ENCODE measurements around the gene ITIH1.
"Not testable (repeated sequence)": the region's sequence is repeated elsewhere in the genome, so short reads cannot be mapped to it uniquely, and the experiment has no call there.

The ITIH1 gene, protein sequence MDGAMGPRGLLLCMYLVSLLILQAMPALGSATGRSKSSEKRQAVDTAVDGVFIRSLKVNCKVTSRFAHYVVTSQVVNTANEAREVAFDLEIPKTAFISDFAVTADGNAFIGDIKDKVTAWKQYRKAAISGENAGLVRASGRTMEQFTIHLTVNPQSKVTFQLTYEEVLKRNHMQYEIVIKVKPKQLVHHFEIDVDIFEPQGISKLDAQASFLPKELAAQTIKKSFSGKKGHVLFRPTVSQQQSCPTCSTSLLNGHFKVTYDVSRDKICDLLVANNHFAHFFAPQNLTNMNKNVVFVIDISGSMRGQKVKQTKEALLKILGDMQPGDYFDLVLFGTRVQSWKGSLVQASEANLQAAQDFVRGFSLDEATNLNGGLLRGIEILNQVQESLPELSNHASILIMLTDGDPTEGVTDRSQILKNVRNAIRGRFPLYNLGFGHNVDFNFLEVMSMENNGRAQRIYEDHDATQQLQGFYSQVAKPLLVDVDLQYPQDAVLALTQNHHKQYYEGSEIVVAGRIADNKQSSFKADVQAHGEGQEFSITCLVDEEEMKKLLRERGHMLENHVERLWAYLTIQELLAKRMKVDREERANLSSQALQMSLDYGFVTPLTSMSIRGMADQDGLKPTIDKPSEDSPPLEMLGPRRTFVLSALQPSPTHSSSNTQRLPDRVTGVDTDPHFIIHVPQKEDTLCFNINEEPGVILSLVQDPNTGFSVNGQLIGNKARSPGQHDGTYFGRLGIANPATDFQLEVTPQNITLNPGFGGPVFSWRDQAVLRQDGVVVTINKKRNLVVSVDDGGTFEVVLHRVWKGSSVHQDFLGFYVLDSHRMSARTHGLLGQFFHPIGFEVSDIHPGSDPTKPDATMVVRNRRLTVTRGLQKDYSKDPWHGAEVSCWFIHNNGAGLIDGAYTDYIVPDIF

DNA sequence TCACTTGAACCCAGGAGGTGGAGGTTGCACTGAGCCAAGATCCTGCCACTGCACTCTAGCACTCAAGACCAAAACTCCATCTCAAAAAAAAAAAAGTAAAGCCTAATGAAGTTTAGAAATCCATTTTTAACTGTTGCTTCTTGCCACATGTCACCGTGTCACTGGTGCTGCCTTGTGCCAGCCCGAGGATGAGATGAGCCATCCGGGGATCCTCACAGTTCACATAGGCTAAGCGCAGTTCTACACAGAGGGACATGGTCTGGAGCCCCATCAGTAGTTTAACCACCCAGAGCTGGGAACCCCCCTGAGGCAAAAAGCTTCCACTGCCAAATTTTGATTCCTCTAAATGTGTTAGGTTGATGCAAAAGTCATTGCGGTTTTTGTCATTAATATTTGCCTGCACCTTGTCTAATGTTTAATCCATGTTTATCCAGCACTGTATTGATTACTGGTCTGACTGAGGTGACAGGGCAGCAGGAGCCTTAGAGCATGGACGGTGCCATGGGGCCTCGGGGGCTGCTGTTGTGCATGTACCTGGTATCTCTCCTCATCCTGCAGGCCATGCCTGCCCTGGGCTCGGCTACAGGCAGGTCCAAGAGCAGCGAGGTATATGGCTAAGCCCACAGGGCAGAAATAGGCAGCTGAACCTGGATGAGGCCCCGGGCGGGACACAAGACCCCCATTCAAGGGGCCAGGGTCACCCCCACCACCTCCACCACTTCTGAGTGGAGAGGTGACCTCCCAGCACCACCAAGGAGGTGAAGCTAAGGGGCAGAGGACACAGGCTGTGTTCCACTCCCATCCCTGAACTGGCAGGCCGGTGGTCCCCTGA lies at the start of gene ITIH1:
ITIH1 (plus strand) TSS at position 473 of the 832 bp plus-strand sequence; CDS start at position 490, 17 bp downstream.
- no peak for DNase-seq (ENCODE audit: low read depth)

DNA sequence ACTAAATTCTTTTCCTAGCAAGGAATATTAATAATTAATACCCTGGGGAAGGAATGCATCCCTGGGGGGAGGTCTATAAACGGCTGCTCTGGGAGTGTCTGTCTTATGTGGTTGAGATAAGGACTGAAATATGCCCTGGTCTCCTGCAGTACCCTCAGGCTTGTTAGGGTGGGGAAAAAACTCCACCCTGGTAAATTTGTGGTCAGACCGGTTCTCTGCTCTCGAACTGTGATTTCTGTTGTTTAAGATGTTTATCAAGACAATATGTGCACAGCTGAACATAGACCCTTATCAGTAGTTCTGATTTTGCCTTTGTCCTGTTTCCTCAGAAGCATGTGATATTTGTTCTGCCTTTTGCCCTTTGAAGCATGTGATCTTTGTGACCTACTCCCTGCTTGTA lies 48.6 kb upstream of the ITIH1 start:
- DNase-seq (ENCODE audit: low read depth), result not testable (repeated sequence)

DNA sequence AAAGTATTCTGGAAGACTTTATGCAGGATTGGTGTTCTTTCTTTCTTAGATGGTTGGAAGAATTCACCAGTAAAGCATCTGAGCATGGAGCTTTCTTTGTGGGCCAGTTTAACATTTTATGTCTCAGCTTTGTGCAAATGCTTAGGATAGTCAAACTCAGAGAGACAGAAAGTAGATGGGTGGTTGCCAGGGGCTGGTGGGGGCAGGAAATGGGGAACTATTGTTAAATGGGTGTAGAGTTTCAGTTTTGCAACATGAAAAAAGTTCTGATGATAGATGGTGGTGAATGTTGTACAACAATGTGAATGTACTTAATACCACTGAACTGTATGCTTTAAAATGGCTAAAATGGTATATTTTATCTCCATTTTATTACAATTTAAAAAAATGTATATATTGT lies 46.7 kb upstream of the ITIH1 start:
- DNase-seq (ENCODE audit: low read depth), result no peak

DNA sequence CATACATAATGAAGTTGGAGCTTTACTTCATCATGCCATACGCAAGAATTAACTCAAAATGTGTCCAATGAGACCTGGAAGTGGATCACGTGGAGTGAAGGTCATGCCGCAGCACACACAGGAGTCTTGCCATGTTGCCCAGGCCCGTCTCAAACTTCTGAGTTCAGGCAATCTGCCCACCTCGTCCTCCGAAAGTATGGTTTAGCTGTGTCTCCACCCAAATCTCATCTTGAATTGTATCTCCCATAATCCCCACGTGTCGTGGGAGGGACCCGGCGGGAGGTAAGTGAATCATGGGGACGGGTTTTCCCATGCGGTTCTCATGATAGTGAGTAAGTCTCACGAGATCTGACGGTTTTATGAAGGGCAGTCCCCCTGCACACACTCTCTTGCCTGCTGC lies 45.8 kb upstream of the ITIH1 start:
- no peak for DNase-seq (ENCODE audit: low read depth)

DNA sequence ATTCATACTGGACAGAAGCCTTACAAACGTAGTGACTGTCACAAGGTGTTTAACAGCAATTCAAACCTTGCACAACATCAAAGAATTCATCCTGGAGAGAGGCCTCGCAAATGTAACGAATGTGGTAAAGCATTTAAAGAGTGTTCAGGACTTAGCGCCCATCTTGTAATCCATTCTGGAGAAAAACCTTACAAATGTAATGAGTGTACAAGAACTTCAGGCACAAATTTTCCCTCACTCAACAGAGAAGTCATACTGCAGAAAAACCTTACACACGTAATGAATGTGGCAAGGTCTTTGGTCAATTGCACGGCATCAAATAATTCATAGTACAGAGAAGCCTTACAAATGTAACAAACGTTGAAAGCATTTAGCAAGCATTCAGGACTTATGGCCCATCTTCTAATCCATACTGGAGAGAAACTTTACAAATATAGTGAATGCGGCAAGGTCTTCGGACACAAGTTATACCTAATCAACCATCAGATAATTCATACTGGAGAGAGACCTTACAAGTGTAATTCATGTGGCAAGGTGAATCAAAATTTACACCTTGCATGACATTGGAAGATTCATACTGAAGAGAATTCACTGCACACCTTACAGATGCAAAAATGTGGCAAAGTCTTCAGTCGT lies 44.0 kb upstream of the ITIH1 start:
- DNase-seq (ENCODE audit: low read depth), result no peak

DNA sequence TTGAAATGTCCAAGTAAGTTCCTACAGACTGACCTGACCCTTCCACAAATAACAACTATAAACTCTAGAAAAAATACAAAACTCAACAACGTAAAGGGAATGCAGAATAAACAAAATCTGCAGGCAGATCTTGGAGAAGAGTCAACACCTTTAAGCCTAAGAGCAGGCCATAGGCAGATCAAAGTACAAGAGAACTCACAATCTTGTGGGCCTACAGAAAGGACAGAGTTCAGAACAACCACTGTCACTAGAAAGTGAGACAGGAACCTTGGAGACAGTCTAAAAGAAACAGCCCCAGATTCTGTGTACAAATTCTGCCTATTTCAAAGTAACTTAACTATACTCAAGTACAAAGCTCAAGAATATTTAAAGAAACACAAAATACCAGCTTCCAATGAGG lies 37.7 kb upstream of the ITIH1 start:
- DNase-seq (ENCODE audit: low read depth), result no peak

DNA sequence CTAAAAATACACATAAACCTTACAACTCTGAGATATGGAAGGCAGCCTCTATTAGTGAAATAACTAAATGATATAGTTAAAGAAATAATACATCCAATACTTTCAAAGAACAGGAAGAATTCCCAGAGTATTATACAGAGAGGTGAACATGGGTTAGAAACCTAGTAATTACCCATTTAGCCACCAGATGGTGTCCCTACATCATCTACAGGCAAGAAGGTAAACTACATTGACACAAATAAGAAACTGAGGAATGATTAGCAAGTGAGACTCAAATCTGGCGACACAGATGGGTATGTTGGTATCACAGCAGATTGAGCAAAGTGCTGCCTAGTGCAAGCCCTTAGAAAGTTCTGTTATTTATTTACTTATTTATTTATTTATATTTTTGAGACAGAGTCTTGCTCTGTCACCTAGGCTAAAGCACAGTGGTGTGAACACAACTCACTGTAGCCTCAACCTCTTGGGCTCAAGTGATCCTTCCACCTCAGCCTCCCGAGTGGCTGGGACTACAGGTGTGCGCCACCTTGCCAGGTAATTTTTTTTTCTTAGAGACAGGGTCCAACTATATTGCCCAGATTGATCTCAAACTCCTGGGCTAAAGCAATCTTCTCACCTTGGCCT lies 34.9 kb upstream of the ITIH1 start:
- DNase-seq (ENCODE audit: low read depth), result no peak

DNA sequence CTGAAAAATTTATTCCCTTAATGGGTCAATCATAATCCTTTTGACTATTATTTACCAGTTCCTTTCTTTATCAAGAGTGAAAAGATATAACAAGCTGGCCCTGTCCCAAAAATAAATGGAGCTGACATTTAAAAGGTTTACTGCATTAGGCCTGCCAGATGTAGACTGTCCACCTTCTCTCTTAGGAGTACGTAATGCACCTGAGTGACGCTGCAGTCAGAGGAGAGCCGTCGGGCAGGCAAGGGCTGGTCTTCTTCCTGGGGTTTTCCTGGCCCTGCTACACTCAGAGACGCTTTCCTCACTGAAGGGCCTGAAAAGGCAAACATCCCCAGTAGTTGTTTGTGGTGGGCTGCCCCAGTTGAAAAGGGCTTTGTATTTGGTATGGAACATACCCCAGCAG lies 34.2 kb upstream of the ITIH1 start:
- no peak for DNase-seq (ENCODE audit: low read depth)

DNA sequence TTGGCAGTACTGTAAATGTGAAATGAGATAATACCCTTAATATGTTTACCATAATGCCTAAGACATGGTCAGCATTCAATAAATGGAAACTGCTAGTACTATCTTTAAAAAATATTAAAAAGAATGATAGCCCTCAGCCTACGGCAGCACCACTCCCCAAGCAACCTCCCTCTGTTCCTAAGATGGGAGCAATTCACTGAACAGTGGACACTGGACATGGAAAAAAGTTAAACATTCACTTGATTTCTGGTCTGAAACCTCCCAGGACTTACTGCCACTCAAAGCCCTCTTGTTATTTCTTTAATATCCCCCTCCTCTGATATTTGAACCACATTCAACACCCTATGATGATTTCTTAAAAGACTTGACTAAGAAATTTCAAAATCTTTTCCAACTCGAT lies 33.7 kb upstream of the ITIH1 start:
- DNase-seq (ENCODE audit: low read depth), result no peak

DNA sequence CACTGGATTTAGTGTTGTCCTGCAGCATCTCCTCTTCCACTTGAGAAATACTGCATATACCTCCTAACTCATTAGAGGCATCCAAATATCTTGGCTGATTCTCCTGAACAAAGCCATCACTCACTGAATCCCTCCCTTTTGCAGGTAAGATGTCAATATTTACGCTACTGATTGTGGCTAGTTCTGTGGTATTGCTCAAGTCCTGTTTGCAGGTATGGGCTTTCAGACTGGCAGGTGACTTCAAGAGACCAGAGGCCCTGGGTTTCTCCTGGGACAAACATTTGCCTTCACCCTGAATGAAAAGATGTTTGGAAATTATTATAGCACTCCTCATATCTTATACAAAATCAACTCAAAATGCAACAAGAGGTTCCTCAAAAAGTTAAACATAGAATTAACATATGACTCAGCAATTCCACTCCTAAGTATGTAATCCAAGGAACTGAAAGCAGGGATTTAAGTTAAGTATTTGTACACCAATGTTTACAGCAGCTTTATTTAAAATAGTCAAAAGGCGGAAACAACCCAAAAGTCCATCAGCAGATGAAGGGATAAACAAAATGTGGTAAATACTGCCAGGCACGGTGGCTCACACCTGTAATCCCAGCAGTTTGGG lies 25.2 kb upstream of the ITIH1 start:
- DNase-seq (ENCODE audit: low read depth), result no peak

DNA sequence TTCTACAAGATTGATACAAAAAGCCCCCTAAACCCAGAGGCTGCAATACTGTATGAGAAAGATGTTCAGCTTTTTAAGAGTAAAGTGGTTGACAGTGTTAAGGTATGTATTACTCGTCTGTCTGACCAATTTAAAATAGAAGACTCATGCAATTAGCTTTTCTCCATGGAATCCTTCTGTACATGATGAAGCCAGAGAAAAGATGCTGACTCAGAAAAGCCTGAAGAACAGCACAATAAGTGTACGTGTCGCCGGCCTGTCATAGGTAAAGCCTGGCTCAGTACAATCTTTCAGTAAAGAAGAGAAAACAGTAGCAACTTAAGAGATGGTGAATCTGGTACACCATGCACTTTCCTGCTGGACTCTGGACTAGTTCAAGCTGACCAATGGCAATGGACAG lies 23.0 kb upstream of the ITIH1 start:
- no peak for DNase-seq (ENCODE audit: low read depth)

DNA sequence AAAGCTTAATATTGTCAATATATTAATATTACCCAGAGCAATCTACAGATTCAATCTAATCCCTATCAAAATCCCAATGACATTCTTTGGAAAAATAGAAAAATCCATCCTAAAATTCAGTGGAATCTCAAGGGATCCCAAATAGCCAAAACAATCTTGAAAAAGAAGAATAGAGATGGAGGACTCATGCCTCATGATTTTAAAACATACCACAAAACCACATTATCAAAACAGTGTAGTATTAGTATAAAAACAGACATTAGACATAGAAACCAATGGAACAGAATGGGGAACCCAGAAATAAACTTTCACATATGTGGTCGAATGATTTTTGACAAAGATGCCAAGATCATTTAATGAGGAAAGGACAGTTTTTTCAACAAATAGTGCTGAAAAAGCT lies 21.3 kb upstream of the ITIH1 start:
- no peak for DNase-seq (ENCODE audit: low read depth)

DNA sequence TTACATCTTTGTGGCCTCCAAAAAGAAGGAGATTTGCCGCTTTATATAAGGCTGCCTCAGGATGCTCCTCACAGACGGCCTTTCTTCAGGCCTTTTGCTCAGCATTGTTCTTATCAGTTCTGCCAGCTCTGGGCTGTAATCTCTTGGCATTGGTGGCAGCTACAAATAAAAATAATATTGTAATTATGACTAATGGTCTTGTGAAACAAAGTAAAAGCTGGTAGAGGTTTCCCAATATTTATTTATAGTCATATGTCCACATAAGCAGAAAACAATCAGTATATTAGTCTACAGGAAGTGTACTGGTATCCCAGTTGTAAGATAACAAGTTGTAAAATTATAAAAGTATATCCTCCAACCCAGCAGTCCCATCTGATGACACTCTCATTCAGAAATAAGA lies 13.9 kb upstream of the ITIH1 start:
- DNase-seq (ENCODE audit: low read depth), result no peak

DNA sequence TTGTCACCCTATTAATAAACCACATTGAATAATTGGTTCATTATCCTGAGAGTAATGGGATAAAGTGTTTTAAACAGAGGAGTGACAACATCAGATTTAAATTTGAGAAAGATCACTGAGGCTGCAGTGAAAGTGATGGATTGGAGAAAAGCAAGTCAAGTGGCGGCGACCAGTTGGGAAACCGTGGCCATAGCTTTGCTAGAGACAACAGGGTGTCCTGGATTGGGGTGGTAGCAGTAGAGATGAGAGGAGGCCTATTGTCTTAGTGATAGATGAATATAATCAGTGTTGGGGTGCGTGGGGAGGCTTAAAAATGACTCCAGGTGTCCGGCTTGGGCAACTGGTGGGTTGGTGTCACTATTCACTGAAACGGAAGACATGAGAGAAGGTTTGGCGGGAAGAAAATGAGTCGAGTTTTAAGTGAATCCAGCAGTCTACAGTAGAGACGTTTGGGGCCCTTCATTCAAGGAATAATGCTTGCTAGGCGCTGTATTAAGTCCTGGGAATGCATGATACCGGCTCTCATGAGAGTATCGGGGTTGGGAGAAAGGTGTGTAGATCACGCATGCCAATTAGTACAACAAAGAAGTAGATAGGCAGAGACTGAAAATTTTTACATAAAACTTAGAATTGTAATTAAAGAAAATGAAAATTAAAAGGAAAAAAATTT lies 7.5 kb upstream of the ITIH1 start:
- DNase-seq (ENCODE audit: low read depth), result no peak

DNA sequence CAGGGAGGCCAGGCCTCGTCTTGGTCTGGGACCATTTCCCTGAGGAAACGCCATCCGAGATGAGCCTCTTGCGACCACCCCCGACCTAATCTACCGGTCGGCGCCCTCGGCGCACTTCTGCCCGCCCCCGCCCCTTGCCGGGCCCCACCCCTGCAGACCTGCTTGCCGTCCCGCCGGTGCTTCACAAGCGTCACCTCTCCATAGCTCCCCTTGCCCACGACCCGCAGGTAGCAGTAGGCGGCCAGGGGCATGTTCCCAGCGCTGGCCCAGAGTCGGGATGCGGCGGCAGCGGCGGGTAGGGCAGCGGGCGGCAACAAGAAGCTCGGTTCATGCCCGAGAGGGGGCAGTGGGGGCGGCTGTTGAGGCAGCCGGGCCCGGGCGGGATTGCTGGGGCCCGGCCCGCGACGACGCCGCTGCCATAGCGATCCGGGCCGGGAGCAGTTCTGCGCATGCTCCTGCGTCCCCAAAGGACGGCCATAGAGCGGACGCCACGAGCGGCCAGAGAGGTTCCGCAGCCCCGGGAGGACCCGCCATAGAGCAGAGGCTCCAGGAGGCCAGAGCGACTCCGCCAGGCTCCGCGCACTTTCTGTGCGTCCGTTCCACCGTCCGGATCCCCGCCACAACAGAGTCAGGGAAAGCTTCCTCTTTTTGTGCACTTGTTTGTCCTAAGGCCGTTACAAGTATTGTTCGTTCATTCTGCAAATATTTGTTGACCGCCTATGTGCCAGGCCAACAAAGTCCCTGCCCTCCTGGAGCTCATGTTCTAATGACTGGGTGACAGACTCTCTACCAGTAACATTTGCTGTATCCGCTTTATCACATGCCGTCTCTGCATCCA lies 6.7 kb upstream of the ITIH1 start, which contains the start of gene NEK4:
NEK4 (minus strand) TSS at position 445 of the 838 bp plus-strand sequence; CDS start at position 251, 194 bp downstream.
- DNase-seq (ENCODE audit: low read depth), result peak; percentile 83

DNA sequence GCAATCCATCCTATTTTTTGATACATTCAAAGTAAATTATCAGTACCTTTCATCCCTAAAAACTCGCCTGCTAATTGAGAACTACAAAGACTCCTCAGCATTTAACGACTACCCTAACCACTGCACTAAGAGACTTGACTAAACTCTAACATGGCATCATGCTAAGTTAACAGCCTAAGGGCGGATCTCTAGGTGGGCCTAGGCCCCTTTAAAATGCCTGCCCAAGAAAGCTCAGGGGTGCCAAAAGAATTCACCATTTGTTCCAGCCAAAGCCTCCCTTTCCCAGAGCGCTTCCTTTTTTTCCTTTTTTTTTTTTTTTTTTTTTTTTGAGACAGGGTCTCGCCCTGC lies 6.1 kb upstream of the ITIH1 start:
- DNase-seq (ENCODE audit: low read depth), result no peak

DNA sequence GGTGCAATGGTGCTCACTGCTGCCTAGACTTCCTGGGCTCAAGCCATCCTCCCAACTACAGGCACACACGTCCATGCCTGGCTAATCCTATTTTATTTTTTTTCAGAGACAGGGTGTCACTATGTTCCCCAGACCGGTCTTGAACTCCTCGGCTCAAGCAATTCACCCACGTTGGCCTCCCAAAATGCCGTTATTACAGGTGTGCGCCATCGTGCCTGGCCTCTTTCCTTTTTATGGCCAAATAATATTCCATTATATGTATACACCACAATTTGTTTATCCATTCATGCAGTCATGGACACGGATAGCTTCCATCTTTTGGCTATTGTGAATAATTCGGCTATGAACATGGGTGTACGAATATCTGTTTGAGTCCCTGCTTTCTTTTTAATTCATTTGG lies 5.7 kb upstream of the ITIH1 start:
- no peak for DNase-seq (ENCODE audit: low read depth)

DNA sequence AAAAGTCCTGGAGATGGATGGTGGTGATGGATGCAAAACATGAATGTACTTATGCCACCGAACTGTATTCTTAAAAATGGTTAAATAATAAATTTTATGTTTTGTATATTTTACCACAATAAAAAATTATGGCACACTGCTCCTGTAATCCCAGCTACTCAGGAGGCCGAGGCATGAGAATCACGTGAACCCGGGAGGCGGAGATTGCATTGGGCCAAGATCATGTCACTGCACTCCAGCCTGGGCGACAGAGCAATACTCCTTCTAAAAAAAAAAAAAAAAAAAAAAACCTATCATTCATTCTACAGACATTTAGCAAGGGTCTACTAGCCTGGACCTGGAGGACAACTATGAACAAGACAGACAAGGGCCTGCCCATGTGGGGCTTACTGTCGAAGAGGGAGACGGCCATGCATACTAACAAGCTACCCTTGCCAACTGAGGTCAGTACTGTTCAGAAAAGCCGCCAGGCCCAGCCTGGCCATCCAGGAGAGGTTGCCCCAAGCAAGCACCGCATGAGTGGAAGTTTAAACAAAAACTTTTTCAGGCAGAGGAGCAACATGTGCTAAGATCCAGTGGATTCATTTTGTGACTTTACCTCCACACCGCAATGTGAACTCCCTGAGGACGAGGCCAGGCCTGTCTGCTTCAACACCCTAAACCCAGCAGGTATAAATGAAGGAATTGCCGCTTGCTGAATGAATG lies 3.9 kb upstream of the ITIH1 start:
- DNase-seq (ENCODE audit: low read depth), result no peak
